ENCODE measurements around the gene ATP2B3.

Gene ATP2B3

DNA sequence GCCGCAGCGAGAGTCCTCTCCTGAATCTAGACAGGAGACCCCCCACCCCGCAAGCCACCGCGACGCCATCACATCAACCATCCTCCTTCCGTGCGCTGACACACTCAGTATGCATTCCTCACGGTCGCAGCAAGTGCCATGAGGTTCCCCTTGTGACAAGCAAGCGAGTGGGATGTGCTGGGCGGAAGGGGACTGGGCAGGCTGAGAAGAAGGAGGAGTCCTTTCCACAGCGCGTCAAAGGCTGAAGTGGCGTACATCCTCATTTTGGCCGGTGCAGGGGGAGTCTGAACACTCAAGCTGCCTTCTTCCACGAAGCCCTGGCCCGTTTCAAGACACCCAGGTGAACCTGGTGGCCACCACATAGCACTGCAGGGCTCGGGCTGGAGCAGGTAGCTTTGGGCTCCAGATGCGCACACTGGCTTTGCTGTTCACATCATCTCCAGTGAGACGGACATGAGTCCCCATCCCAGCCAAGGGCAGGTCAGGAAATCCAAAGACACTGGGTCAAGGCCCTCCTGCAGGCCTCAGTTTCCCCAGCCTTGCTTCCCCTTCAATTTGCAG lies 51.1 kb downstream of the ATP2B3 start:
- DNase-seq (ENCODE audit: low read depth, low spot score) = no peak

DNA sequence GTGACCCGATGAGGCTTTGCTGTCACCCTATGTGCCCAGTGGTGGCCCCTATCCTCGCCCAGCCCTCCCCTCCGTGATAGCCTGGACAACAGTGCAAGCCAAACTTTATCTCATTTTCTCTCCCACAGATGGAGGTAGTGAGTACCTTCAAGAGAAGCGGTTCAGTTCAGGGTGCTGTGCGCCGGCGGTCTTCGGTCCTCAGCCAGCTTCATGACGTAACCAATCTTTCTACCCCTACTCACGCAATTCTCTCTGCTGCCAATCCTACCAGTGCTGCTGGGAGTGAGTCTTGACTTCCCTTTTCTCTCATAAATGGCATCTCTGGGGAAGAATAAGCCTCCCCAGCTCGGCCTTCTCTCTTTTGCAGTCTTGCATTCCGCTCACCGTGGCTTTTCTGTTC lies 52.0 kb downstream of the ATP2B3 start:
- DNase-seq (ENCODE audit: low read depth, low spot score) = no peak

DNA sequence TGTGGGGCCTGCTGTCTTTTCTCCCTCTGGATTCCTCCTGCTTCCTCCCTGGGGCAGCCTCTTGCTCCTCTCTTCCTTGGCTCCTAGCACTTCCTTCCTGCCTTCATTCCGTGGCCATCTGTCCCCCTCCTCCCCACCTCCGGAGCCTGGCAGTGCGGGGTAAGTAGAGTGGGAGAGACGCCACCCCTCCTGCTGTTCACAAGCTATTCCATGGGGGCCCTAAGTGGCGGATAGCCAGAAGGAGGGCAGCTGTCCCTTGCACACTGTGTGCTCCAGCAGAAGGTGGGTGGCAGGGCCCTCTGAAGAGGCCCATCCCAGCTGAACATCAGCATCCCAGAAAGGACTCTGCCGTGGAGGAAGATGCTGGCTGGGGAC lies 54.1 kb downstream of the ATP2B3 start:
- no peak for DNase-seq (ENCODE audit: low read depth, low spot score)

DNA sequence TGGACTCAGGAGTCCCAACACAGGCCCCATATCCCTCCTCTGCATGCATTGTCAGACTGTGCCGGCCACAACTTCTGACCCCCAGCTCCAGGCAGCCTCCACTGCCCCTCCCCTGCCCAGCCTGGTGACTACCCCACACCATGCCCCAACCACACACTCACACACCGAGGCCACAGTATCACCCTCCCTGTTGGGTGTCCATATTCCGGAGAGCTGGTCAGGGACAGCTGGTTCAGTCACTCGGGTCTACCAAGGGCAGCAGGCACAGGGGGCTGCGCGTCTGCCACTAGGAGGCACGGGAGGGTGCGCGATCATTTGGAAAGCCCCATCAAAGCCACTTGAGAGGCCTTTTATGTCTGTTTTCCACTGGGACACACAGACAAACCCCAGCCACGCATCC lies 55.2 kb downstream of the ATP2B3 start:
- no peak for DNase-seq (ENCODE audit: low read depth, low spot score)

DNA sequence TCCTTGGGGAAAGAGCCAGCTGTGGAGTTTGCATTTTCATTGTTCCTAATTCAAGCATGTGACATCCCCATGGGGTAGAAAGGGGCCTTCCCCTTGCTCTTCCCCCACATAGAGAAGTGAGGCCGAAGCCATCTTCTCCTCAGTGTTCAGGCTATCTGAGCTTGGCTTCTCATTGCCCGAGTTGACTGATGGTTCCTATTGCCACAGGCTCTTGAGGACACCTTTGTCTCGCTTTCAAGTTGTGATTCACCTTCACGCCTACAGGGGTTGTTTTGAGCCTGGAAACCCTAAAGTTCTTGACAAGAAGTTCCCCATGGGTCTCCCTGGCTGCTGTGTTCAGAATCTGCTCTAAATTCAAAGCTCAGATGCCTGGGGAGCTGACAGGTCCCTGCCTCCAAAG lies 56.5 kb downstream of the ATP2B3 start:
- DNase-seq (ENCODE audit: low read depth, low spot score) = no peak

DNA sequence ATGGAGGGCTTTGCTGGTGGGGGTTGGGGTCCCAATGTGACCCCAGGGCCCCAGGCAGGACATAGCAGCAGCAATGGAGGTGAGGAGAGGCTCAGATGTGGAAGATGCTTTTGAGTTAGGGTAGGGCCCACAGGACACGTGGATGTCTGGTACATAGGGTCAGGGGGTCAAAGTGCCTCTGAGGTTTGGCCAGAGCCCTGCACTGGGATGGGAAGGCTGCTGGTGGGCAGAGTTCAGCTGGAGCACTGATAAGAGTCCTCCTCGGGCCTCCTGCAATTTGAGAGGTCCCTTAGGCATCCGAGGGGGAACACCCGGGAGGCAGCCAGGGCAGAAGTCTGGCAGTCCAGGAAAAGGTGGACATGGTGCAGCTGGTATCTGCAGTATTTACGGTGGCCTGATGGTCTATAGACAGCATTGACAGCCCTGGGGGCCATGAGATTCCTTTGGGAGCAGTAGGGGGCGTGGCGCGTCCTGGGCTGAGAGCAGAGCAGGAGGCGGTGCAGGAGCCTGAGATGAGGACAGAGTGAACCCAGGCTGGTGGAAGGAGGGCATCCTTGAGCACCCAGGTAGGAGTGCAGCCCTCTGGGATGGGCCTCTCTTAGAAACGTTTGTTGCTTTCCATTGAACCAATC lies 58.9 kb downstream of the ATP2B3 start:
- no peak for DNase-seq (ENCODE audit: low read depth, low spot score)

DNA sequence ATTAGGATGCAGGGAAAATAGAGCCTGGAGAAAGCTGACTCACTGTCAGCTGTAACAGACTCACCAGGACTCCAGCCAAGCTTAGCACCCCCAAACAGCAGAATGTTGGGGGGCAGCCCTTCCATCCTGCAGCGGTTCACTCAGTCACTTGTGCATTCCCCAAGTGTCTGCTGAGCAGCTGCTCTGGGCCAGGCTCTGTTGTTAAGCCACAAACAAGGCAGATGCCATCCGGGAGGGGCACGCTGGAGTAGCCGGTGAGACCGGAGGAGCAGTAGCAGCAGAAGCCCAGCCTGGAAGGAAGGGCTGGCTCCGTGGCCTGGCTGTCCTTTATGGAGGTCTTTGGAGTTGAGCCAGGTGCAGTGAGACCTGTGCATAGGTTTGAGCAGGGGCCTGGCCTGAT lies 59.5 kb downstream of the ATP2B3 start:
- no peak for DNase-seq (ENCODE audit: low read depth, low spot score)

DNA sequence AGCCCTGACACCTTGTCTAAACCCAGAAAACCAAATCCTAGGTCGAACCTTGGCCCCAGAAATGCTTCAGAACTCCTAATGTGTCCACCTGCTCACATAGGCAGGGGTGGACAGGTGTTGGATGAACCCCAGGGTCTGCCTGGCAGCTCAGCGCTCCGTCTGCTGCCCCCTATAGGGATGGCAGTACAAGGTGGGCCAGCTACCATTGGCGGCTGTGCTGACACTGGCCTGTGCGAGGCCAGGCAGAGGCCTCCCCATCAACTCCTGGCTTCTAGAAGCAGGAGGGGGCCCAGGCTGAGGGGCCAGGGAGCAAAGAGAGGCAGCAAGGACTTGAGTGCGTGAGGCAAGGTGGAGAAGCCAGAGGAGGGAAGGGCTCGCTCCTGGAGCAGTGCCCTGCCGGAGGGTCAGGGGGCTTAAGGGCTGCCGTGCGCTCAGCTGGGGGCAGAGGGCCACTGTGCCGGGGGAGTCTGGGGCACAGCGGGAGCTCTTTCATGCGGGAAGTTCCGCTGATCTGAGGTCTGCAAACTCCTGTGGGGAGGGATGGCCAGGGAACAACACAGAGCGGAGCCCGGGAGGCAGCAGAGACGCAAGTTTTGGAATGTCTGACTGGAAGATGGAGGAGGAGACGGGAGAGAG lies 60.9 kb downstream of the ATP2B3 start:
- DNase-seq (ENCODE audit: low read depth, low spot score) = no peak

DNA sequence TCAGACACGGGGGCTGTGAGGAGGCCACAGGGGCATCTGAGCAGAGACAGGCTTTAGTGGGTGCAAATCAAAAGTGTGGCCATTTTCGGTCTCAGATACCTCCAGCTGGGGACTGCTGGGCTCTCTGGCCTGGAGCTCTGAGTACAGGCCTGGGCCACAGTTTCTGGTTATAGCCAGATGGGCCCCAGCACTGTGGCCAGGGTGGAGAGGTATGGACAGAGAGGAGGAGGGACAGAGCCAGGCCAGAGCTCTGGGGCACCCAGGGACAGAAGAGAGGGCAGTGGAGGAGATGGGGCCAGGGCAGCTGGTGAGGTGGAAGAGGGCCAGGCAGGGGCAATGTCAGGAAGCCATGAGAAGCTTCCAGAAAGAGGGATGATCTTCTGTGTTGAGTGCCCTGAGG lies 61.4 kb downstream of the ATP2B3 start:
- no peak for DNase-seq (ENCODE audit: low read depth, low spot score)

DNA sequence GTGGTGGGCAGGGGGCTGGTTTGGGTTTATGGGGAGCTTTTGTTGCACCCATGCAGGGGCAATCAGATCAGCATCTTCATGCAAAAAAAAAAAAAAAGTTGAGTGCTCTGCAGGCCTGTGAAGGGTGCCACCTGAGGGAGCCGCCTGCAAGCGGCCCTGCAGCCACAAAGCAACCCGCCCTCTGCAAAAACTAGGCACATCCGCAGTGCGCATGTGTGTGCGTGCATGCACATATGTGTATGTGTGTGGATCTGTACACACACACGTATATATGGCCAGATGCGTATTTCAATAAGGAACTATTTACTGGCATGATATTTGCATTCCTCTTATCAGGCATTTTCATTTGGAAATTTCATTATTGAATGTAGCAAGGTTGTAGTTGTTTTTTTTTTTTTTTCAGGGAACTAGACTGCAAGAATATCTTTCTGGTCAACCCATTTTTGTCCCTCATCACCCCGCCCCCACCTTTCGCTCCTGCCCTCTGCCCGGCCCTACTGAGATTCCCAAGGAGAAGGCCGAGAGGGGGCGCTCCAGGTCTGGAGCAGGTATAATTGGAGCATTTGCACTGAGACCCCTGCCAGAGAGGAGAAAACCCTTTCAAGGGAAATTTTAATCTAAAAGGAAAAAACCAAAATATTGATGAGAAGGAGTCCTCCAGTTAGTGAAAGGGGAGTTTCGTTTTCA lies 63.4 kb downstream of the ATP2B3 start:
- no peak for DNase-seq (ENCODE audit: low read depth, low spot score)

DNA sequence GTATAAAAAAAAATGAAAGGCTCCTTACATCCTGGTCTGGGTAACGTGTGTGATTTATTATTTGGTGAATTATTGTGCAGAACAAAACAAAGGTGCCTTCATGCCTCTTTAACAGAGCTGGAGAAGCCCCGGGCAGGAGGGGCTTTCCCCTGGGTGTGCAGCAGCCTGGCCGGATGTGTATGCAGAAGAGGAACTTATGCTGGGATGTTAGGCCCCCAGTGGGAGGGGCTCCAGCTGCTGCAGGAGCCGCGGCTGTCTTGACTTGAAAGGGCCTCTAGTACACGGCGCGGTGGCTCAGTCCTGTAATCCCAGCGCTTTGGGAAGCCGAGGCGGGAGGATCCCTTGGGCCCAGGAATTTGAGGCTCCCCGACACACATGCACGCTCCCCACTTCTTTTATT lies 65.5 kb downstream of the ATP2B3 start:
- DNase-seq (ENCODE audit: low read depth, low spot score) = no peak

DNA sequence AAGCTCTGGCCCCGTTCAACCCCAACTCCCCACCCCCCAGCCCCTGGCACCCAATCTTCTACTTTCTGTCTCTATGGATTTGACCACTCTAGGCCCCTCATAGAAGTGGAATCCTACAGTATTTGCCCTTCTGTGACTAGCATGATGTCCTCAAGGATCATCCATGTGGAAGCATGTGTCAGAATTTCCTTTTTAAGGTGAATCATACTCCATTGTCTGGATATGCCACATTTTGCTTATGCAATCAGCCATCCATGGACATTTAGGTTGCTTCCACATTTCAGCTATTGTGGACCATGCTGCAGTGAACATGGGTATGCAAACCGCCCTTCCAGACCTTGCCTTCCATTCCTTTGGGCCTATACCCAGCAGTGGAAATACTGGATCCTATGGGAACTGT lies 66.0 kb downstream of the ATP2B3 start:
- DNase-seq (ENCODE audit: low read depth, low spot score) = no peak

DNA sequence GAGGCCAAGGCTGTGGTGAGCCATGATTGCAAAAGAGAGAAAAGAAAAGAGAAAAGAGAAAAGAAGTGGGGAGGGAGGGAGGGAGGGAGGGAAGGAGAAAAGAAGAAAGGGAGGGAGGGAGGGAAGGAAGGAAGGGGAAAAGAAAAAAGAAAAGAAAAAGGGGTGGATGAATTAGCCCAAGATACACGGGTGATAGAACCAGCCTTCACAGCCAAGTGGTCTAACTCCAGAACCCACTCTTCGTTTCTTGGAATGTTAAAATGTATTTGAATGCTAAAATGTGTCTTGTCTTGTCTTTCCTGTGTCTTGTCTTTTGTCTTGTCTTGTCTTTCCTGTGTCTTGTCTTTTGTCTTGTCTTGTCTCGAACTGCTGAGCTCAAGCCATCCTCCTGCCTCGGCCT lies 68.4 kb downstream of the ATP2B3 start:
- DNase-seq (ENCODE audit: low read depth, low spot score) = no peak

DNA sequence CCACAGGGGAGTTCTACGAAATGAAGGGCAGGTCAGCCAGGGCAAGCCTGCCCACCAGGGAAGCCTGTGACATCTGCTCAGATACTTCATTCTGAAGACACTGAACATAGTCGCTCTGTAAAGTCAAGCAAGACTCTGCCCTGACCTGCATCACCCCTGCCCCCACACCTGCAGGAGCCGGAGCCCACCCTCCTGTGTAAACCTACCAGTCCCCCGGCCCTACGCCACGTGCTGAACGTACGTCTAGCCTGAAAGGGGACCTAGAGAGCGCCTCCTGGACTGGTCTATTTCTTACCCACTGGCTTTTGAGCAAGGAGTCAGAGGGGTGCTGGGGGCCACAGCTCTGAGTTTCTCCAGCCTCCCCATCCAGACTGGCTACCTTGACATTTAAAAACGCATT lies 69.9 kb downstream of the ATP2B3 start:
- DNase-seq (ENCODE audit: low read depth, low spot score) = no peak

DNA sequence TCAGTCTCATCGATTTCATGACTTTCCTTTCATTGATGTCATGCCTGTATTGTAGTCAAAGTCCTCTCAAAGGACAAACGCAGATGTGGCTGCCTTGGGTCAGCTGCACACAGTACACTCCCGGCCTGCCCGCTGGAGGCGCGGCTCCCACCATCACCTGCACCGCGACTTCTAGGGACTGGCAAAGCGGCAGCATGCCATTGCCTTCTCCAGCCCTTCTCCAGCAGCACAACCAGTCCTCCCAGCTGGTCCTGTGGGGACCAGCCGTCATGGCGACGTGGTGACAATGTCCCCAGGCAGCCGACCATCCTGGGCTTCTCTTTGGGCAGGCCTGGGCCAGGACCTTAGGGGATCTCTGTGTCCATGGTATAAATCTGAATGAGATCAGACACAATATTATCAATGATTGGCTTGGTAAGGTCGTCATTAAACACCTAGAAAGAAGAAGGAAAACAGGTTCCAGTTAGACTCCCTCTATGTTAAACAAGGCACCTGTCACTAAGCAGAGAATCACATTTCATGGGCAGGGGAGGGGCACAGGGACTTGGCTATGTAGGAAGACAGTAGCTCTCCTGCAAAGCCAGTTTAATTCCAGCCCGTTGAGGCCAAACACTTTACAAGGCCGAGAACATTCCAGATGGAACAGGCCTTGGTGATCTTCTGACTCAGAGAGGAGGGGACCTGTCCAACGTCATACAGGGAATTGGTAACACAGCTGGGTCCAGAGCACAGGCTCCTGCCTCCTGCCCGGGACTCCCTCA lies 70.8 kb downstream of the ATP2B3 start:
- no peak for DNase-seq (ENCODE audit: low read depth, low spot score)

DNA sequence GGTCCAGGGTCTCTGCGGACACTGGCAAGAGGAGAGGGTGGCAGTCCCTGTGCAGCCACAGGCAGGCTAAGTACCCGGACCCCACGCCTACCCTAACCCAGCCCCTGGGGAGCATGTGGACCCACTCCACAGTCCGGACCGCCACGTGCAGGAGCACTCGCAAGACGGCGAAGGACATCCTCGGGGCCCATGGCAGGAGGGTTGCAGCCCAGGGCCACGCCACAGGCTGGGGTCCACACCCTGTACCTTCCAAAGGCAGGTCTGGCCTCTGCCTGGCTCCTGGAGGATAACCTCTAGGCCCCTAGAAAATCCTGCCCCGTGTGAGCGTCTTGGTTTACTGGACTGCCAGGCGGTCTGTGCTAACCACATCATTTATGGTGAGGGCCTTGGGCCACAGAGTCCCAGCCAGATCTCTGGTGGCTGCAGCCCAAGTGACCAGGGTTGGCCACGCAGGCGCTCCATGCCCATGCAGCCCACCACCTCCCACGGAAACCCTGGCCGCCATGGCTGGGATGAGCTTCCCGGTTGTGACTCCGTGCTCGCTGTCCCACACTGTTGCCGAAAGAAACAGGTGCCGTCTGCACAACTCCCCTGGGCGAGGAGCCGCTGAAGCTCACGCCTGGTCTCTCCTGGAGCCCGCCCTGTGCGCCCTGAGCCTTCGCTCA lies 71.5 kb downstream of the ATP2B3 start:
- no peak for DNase-seq (ENCODE audit: low read depth, low spot score)

DNA sequence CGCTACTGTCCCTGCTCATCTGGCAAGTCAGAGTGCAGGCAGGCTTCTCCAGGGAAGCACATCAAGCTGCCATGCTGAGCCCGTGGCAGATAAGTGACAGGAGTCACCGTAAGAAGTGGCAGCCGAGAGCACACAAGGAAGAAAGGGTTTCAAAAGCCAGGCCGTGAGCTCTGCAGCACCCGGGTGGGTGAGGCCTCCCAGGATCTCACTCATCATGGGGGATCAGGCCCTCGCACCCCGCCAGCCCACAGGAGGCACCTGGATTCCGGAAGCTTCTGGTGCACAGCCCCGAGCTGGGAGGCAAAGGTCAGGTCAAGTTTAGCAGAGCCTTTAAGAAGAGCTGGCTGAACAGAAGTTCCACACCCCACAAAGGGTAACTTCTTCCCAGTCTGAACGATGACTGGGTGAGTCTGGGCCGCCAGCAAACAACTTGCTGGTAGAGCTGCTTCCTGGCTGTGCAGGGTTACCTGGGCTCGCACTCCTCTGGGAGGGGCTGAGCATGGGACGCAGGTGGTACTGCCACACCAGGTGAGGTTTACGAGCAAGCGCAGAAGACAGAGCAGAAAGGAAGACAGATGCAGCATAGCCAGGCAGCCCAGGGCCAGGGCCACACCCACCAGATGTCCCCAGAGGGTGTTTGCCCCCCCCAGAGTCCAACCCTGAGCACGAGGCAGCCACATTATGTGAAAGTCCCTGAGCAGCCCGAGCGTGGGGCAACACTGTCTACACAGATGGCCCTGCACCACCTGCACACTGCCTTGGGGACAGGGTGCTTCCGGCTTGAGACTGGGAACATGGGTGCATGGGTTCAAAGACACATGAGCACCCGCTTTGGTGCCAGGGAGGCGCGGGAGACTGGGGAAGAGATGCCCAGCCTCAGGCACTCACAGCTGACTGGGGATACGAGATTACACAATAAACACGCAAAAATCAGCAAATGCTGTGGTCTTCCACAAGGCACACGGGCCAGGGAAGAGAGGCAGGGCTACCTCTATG lies 73.8 kb downstream of the ATP2B3 start:
- DNase-seq (ENCODE audit: low read depth, low spot score) = no peak

DNA sequence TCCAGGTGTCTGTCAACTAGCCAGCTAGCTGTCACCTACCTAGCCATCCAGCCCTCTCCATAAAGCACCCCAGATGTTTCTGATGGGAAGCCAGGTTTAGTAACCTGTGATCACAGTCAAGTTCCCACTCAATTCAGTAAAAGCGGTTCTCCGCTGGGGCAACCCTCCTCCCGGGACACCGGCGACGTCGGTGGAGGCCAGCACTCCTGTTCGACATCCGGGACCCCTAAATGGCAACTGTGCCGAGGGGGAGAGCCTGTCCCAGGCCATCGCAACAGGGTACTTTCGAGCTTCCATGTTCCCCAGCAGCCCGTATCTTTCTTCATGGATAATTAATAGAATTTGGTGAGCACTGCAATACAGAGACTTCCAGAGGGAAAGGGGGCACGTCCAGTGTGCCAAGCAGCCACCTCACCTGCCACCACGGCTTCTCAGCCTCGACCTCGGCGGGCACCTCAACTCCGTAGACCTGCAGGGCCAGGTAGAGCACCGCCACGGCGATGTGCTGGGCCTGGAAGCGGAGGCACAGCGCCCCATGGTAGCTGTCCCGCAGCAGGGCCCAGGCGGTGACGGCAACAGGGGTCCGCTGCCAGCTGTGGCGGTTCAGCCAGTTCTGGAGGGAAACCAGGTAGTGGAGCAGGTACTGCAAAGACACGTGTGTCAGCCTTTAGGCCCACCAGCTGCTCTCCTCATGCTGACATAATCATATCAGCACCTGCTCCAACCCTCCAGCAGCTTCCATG lies 74.8 kb downstream of the ATP2B3 start:
- no peak for DNase-seq (ENCODE audit: low read depth, low spot score)

DNA sequence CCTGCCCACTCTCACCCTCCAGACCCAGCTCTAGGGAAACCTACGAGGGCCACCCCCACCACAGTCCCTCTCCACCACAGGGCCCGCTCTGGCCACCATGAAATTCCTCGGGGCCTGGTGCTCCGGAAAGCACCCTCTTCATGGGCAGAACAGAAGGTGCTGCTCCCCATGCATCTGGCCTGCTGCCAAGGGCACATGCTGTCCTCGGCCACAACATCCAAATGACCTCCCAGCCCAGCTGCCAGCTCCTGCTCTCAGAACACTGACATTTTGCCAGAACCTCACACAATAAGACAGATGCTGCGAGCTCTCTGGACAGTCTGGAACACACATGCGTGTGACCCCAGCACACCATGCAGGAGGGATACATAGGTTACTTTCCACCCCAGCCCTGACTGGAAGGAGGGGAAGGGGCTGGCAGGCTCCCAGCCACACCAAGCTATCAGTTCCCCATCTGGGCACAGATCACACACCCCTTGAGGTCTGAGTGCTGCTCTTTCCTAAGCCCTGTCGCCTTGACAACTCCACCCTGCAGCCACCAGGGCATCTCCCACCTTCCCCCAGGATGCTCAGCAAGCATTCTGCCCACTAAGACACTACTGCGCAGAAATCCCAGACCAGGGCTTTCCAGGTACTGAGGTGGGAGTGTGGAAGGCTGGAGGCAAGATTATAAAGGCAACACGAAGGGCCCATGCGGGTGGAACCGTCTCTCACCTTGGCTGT lies 75.7 kb downstream of the ATP2B3 start:
- no peak for DNase-seq (ENCODE audit: low read depth, low spot score)
